Epithelial cell of esophagus (primary cell): ENCODE data around the gene IMPG2.

Experiments used
- DNase-seq: peaks from one replicate; pipeline ENCODE4 v3.0.0; 2010; ENCODE audit warnings: low read depth
- H3K4me3 ChIP-seq: 2 replicates; pipeline ENCODE4 v1.5.1; 2011; ENCODE audit warnings: mild to moderate bottlenecking, low read length, control low read depth
- TF ChIP-seq, protein P1 (sequence below): IDR thresholded peaks from 2 replicates; pipeline ENCODE4 v1.5.1; 2011; ENCODE audit warnings: low read depth, mild to moderate bottlenecking, low read length, control low read depth, inconsistent platforms; ENCODE audit not compliant: insufficient read depth; ENCODE audit errors: missing control alignments

IMPG2 gene

DNA sequence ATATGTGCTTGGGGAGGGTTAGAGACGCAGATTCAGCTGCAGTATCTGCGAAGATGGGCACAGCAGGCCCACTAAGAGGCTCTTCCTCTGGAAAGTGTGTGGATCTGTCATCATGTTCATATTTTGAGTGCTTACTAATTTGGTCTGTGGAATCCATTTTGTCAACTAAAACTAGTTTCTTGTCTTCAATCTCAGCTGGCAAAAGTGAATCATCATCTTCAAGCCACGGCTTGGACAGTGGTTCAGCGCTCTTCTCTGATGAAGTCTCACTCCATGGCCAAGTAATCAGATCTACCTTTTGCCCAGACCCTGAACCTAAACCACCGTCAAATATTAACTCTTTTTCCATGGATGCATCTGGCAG, 76.2 kb downstream of the IMPG2 start:
- DNase-seq, result no peak
- no peak overlapping the region for H3K4me3 ChIP-seq
- TF ChIP-seq, protein P1, sequence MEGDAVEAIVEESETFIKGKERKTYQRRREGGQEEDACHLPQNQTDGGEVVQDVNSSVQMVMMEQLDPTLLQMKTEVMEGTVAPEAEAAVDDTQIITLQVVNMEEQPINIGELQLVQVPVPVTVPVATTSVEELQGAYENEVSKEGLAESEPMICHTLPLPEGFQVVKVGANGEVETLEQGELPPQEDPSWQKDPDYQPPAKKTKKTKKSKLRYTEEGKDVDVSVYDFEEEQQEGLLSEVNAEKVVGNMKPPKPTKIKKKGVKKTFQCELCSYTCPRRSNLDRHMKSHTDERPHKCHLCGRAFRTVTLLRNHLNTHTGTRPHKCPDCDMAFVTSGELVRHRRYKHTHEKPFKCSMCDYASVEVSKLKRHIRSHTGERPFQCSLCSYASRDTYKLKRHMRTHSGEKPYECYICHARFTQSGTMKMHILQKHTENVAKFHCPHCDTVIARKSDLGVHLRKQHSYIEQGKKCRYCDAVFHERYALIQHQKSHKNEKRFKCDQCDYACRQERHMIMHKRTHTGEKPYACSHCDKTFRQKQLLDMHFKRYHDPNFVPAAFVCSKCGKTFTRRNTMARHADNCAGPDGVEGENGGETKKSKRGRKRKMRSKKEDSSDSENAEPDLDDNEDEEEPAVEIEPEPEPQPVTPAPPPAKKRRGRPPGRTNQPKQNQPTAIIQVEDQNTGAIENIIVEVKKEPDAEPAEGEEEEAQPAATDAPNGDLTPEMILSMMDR, result no peak

DNA sequence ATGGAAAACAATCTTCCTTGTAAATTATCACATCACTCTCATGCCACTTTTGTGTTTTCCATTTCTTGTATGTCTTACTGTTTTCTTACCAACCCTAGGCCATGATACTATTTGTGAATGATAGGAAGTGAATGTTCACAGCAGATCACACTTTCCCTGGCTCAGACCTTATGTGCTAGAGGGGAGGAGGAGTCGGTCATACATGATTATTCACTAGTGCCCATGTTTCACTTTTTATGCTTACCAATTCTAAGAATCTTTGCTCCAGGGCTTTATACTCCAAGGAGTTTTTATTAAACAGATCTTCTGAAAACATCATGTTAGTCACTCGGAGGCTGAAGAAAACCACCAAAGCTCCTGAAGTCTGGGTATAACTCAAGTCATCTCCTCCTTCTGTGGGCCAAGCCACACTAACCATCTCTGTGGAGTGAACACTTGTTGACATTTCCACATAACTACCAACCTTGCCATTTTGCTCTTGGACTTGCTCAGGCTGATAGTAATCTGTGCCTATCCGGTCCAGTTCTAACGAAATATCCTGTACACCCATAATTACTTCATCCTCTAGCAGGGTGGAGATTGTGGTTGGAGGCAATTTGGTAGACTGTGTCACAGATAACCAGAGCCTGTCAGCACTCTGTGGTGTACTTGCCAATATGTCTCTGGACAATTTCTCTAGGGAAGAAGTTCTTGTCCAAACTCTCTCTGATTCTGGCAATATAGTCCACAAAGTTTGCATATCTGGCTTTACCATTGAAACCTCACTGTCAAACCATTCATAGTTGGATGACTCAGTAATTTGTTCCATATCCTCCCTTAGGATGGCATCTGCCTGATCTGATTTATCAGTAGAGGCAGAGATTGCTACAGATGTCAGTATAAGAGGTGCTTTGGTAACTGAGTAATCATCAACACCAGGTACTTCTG, 76.8 kb downstream of the IMPG2 start:
- TF ChIP-seq, protein P1, result no peak
- no peak overlapping the region for H3K4me3 ChIP-seq
- DNase-seq, result no peak

DNA sequence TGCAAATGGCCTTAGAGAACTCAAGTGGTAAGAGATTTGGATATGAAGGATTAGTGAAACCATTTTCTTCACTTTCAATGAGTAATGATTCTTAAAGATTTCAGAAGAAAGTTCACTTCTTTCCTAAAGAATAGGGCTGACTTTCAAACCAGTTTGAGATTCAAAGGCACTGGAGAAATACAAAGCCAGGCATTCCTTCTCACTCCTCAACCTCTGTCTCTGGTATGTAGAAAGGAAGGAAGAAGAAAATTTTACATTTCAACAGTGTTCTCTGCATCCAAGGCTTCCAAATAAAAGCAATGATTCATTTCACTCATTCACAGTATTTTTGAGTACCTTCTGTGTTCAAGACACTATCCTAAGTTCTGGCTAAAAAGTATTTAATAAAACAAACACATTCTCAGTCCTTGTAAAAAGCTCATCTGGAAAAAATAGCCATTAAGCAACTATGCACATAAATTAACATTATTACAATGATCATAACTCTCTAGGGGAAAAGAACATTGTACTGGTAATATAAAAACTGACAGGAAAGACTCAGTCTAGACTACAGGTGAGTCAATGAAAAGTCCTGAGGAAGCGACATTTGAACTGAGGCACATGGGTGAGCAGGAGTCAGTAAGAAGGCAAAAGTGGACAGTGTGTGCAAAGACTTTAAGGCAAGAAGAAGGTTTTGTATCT, 79.5 kb downstream of the IMPG2 start:
- TF ChIP-seq, protein P1, result no peak
- DNase-seq, result no peak
- H3K4me3 ChIP-seq, result no peak overlapping the region

DNA sequence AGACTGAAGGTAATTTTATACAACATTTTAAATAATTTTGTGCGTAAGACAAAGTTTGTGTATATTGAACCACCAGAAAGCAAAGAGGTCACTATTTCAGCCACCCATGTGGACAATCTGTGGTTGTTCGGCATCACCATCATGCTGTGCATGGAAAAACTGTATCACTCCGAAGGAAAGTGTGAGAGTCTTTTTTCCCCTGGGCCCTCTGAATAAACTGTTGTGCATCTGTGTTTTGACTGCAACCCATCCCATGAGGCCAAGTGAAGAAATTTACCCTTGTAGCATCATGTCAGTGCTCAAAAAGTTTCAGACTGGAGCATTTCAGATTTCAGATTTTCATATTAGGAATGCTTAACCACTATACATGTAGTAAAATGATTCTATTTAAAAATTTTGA, 85.3 kb downstream of the IMPG2 start:
- TF ChIP-seq, protein P1, result no peak
- no peak for DNase-seq
- H3K4me3 ChIP-seq, result no peak overlapping the region

DNA sequence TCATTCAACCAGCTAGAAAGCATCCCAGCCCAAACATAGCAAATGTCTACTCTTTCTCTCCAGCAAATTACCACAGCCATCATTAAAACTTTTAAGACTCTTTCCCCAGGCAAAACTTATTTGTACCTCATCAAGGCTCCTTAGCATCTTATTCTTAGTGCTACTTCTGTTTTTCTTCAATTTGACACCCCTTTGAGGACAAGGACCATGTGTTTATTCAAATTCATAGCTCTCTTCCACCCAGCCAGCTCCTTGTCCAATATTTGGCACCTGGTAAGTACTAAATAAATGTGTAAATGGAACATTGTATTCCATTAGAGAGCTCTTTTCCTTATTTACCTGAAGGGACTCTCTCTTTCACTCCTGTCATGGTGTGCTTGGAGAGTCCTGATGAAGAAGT, 89.8 kb downstream of the IMPG2 start:
- H3K4me3 ChIP-seq, result no peak overlapping the region
- DNase-seq, result no peak
- TF ChIP-seq, protein P1, result no peak

DNA sequence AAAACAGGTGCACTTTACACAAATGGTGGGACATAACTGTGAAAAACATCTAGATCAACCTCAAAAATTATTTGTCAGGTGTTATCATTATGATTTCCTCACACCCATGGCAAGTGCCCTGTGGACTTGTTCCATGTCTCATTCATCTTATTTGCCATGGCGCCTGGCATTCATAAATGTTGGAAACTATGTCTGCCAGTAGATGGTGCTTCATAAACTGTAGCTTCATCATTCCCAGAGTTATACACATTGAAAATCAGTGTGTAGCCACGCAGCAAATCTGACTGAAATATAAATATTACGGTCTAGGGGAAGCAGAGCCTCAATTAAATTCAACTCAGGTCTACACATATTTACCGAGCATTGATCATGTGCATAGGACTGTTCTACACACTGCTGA, 90.7 kb downstream of the IMPG2 start:
- no peak for DNase-seq
- TF ChIP-seq, protein P1, result no peak
- no peak overlapping the region for H3K4me3 ChIP-seq
